ENCODE data around the gene PER3.
A peak's percentile ranks its signal among the peaks of the same experiment; 100 is the strongest.

Gene PER3

DNA sequence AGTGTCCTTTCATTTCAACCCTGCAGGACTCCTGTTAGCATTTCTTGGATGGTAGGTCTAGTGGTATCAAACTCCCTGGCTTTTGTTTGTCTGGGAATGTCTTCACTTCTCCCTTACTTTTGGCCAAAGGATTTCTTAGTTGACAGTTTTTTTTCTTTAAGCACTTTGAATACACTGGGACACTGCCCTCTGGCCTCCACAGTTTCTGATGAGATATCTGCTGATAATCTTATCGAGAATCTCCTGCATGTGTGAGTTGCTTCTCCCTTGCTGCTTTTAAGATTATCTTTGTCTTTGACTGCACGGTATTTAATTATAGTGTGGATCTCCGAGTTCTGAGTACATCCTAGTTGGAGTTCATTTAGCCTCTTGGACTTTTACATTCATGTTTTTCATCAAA is 55.4 kb downstream of the PER3 start:
- no peak for DNase-seq

DNA sequence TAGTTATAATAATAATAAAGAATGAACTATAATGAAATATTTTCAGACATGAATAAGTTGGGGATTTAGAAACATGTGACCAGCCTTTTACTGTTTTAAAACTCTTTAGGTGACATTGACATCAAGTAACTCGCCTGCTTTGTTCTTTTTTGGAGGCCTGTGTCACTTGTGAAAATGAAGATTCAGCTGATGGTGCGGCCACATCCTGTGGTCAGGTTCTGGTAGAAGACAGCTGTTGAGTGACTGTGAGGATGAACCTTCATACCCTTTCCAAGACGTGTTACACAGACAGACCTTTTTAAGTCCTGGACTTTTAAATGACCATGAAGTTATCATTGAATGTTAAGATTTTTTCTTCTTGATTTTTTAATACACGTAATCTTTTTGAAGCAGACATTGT is 58.4 kb downstream of the PER3 start:
- no peak for DNase-seq

GRCh38 chr1:7845761-7846160 is 61.7 kb downstream of the PER3 start:
- no peak for DNase-seq

DNA sequence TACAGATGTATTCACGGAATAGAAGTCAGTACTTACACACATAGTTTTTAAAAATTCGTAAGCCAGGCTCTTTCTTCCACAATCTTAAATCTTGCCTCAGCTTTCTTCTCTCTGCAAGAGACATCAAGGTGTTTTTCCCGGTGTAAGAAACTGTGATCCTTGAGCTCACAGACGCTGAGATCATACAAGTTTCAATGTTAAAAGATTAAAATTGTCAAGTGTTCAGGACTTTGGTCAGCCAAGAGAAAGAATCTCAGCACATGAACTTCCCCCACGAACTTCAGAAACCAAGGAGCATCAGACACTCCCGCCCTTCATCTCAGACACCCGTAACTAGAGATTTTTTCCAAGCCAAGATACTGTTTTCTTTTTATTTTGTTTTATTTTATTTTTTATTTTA is 62.6 kb downstream of the PER3 start:
- DNase-seq, result no peak

- no peak for DNase-seq
Observed at GRCh38 chr1:7847599-7847998, 63.5 kb downstream of the PER3 start.

- DNase-seq, result no peak
Observed at GRCh38 chr1:7850786-7851185, 66.7 kb downstream of the PER3 start.

GRCh38 chr1:7852804-7853683 is 69.0 kb downstream of the PER3 start, which contains the start of gene UTS2:
Gene UTS2 (minus strand): TSS chr1:7853065. CDS start chr1:7853003, 62 bp downstream.
- DNase-seq, result no peak

- DNase-seq, result no peak
Observed at GRCh38 chr1:7853684-7854026, 69.6 kb downstream of the PER3 start.

DNA sequence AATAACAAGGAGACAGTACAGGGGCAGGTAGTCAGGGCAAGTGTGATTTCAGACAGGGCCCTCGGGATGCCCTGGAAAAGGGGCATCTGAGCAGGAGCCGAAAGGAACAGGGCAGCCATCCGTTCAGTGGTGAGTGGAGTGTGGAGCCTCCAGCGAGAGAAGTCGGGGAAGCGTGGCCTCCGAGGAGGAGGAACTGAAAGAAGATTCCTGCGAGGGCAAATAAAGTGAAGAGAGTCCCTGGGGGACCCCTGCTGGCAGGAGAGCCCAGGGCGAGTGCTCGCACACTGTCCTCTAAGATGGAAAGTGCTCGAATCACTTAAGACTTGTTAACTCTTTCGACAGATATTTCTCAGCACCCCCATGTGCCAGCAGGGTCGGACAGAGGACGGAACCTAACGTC is 72.3 kb downstream of the PER3 start:
- no peak for DNase-seq

DNA sequence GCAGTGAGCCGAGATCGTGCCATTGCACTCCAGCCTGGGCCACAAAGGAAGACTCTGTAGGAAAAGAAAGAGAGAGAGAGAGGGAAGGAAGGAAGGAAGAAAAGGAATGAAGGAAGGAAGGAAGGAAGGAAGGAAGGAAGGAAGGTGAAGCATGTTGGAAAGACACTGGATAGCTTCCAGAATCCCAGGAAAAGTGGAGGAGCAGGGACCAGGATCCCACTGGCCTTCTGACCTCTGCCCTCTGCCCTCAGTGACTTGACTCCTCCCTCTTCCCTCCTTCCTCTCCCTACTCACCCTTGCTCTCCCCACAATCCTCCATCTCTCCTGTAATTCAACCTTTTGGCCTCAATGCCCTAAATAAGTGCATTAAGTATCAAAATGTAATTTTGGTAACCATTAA is 72.9 kb downstream of the PER3 start:
- no peak for DNase-seq

GRCh38 chr1:7857985-7858384 is 73.9 kb downstream of the PER3 start:
- DNase-seq, result peak; percentile 38

- DNase-seq, result no peak
Observed at GRCh38 chr1:7859406-7859805, 75.3 kb downstream of the PER3 start.

GRCh38 chr1:7860130-7860529 is 76.0 kb downstream of the PER3 start:
- no peak for DNase-seq

DNA sequence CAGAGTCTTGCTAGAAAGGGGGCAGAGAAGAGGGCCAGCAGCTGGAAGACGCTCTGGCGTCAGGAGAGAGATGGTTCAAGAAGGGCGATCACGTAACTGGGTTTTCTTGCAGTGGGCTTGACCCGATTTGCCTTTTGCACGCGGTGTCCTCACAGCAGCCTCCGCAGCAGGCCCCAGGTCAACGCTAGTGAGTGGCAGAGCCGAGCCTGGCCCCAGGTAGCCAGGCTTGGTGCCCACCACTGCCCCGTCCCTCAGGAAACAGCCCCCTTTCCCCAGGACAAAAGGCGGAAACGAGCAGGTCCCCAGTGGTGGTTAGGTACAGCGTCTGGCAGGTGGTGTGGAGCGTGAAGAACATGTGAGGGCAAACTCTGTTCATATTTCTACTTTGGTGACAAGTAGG is 77.4 kb downstream of the PER3 start:
- DNase-seq, result no peak

- no peak for DNase-seq
Observed at GRCh38 chr1:7862211-7863060, 78.3 kb downstream of the PER3 start.

DNA sequence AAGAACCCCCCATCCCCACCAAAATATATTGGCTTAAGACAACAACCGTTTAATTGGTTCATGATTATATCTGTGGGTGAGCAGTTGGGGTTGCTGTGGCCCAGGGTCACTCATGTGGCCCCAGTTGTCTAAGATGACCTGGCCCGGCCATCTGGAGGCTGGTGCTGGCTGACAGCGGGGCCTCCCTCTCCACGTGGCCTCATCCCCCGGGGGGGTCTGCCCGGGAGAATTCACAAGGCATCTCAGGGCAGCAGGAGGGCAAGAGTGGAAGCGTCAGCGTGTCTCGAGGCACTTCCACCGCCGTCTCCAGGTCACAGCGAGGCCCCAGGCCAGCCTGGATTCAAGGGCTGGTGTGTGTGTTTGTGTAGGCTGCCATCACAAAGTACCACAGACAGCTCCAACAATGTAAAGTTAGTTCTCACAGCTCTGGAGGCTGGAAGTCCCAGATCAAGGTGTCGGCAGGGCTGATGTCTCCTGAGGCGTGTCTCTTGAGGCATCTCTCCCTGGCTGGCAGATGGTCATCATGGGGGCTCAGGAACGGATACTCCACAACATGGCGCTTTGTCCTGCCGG is 79.8 kb downstream of the PER3 start:
- no peak for DNase-seq

DNA sequence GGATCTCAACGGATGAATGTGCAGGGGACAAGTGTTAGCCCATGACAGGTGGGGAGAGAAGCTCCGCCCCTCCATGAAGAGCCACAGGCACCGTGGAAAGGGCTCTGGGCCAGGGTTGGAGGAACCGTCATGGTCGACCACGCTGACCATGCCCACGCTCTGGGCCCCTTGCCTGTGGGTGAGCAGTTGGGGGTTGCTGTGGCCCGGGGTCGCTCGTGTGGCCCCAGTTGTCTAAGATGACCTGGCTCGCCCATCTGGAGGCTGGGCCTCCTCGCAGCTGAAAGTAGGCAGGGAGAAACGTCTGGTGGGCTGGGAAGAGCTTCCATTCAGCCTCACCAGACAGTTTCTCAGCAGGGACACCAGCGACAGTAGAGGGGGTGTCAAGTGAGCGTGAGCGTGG is 81.9 kb downstream of the PER3 start:
- no peak for DNase-seq

- no peak for DNase-seq
Observed at GRCh38 chr1:7868070-7868780, 84.1 kb downstream of the PER3 start.

DNA sequence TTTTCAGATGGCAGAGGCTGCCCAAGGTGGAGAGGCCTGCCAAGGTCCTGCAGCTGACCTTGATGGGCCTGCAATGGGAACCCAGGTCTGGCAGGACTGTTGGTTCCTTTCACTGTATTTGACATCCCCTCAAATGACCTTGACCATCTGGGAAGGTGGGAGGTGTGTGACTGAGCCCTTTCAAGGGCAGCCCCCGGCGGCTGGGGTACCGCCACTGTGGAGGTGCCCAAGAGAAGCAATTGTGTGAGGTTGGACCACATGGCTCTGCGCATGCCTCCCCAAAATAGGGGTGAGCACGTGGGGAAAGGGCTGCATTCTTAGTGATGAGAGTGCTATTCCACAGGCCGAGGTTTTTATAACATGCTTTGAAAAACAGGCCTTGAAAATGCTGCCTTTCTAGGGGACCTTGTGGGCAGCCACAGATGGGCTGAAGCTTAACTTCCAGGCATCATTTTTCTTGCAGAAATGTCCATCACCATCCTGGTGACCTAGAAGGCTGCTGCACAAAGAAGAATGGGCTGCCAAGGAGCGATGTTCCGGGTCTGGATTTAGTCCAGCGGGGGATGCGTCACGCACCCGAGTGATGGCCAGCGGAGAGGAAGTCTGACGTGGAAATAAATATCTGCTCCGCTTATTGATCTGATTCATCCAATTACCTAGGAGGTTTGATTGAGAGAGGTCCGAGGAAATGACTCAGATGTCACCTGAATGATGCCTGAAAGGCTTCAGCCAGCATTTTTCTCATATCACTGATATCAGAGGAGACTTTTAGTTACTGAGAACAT is 85.2 kb downstream of the PER3 start:
- peak; percentile 3 for DNase-seq

GRCh38 chr1:7871136-7871535 is 87.0 kb downstream of the PER3 start:
- no peak for DNase-seq

DNA sequence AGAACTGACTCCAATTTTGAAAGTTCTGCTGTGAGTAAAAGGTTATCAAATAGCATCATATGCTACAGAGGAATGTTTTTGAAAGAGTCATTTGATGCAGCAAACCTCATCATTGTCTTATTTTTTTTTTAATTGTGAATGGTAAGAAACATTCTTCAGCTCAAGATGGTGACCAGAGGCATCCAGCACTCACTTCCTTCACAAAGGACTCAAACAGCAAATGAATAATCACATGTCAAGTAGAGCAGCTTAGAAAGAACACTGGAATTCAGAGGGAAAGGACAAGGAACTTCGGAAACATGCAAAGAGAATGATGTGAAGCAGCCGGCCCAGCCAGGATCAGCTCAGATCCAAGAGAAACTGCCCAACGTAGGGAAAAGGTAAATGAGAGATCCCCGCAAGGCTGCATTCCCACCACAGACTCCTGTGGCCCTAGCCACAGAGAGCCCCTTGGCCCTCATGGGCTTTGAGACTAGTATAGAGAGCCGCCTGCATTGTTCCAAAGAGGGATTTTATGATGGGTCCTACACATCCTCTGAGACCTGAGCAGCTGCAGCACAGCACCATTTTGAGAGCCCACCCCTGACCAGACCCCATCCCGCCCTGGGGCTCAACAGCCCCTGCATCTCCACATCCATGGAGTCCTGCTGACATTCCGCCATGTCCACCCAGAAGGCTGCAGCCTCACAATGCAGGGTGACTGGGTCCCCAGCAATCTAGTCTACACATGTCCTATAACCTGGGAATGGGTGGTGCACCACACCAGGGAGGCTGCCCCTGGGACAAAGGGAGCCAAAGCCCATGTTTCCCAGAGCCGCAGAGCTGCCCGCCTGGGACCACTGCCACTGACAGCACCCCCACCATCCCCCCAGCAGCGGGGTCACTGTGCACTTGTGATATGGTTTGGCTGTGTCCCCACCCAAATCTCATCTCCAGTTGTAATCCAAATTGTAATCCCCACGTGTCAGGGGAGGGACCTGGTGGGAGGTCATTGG is 90.0 kb downstream of the PER3 start:
- no peak for DNase-seq

All from eye (tissue), 1 donor.